ENCODE results near the gene GOLGA6L26. TPM values are rescaled to one million over a fixed set of nuclear protein-coding genes. Genes with fewer than 3 reads are reported as not detected.
"Not testable (repeated sequence)": the region's sequence is repeated elsewhere in the genome, so short reads cannot be mapped to it uniquely, and the experiment has no call there.

GOLGA6L26 gene
- total RNA-seq, 1 experiment from 2014 or later: not detected

GRCh38 chr15:23372284-23372683, 38.3 kb upstream of the GOLGA6L26 start:
- H3K4me3 ChIP-seq (ENCODE audit: low read depth, low read length, poor library complexity, severe bottlenecking): no peak overlapping the region
- ChIA-PET POLR2A (ENCODE audit: low non-redundant PET) (no interaction called here), CTCF (no interaction called here)
- no peaks in the 10 kb centered on the region for H3K4me1 ChIP-seq (ENCODE audit: insufficient read depth, low read length, poor library complexity, severe bottlenecking)
- TF ChIP-seq EZH2 (IDR thresholded peaks at IDR 0.05; ENCODE audit: borderline replicate concordance, low read depth, low read length, poor library complexity, severe bottlenecking): no peak
- BruUV-seq (replicated peaks): no TSS peak
- no peaks in the 10 kb centered on the region for H3K9me3 ChIP-seq (ENCODE audit: low read depth, low read length, poor library complexity, severe bottlenecking)
- no peaks in the 10 kb centered on the region for H3K36me3 ChIP-seq (ENCODE audit: insufficient read depth, low read length, poor library complexity, severe bottlenecking)
- peak; percentile 39 for DNase-seq (ENCODE audit: low spot score)
- intact Hi-C loops (cut with micrococcal nuclease; ENCODE audit: unreplicated experiment): no loop called here
- H3K27ac ChIP-seq (ENCODE audit: low read depth, low read length, poor library complexity, severe bottlenecking): no peak overlapping the region
- peaks cover 14% of the 10 kb centered on the region for H3K27me3 ChIP-seq (replicated peaks; ENCODE audit: insufficient read depth, low read depth, low read length, poor library complexity)

- H3K36me3 ChIP-seq (ENCODE audit: insufficient read depth, low read length, poor library complexity, severe bottlenecking); intact Hi-C loops (cut with micrococcal nuclease; ENCODE audit: unreplicated experiment); H3K9me3 ChIP-seq (ENCODE audit: low read depth, low read length, poor library complexity, severe bottlenecking); H3K4me3 ChIP-seq (ENCODE audit: low read depth, low read length, poor library complexity, severe bottlenecking); CTCF ChIA-PET; BruUV-seq (replicated peaks); DNase-seq (ENCODE audit: low spot score); POLR2A ChIA-PET (ENCODE audit: low non-redundant PET); H3K27ac ChIP-seq (ENCODE audit: low read depth, low read length, poor library complexity, severe bottlenecking); H3K4me1 ChIP-seq (ENCODE audit: insufficient read depth, low read length, poor library complexity, severe bottlenecking): not testable (repeated sequence)
- peaks cover 12% of the 10 kb centered on the region for H3K27me3 ChIP-seq (replicated peaks; ENCODE audit: insufficient read depth, low read depth, low read length, poor library complexity)
These were observed 37.9 kb upstream of the GOLGA6L26 start for GRCh38 chr15:23371868-23372267.

- POLR2A ChIA-PET (ENCODE audit: low non-redundant PET); intact Hi-C loops (cut with micrococcal nuclease; ENCODE audit: unreplicated experiment); H3K36me3 ChIP-seq (ENCODE audit: insufficient read depth, low read length, poor library complexity, severe bottlenecking): not testable (repeated sequence)
These were observed 37.1 kb upstream of the GOLGA6L26 start for GRCh38 chr15:23371134-23371533.

GRCh38 chr15:23370578-23370977, 36.6 kb upstream of the GOLGA6L26 start:
- no peak for DNase-seq (ENCODE audit: low spot score)
- Histone ChIP-seq H3K9me3 (ENCODE audit: low read depth, low read length, poor library complexity, severe bottlenecking) (no peaks in the 10 kb centered on the region), H3K4me3 (ENCODE audit: low read depth, low read length, poor library complexity, severe bottlenecking) (no peak overlapping the region), H3K36me3 (ENCODE audit: insufficient read depth, low read length, poor library complexity, severe bottlenecking) (no peaks in the 10 kb centered on the region), H3K27ac (ENCODE audit: low read depth, low read length, poor library complexity, severe bottlenecking) (no peak overlapping the region), H3K4me1 (ENCODE audit: insufficient read depth, low read length, poor library complexity, severe bottlenecking) (no peaks in the 10 kb centered on the region), H3K27me3 (replicated peaks; ENCODE audit: insufficient read depth, low read depth, low read length, poor library complexity) (peaks cover 3% of the 10 kb centered on the region)
- TF ChIP-seq EZH2 (IDR thresholded peaks at IDR 0.05; ENCODE audit: borderline replicate concordance, low read depth, low read length, poor library complexity, severe bottlenecking): no peak
- TF ChIP-seq, protein P1, sequence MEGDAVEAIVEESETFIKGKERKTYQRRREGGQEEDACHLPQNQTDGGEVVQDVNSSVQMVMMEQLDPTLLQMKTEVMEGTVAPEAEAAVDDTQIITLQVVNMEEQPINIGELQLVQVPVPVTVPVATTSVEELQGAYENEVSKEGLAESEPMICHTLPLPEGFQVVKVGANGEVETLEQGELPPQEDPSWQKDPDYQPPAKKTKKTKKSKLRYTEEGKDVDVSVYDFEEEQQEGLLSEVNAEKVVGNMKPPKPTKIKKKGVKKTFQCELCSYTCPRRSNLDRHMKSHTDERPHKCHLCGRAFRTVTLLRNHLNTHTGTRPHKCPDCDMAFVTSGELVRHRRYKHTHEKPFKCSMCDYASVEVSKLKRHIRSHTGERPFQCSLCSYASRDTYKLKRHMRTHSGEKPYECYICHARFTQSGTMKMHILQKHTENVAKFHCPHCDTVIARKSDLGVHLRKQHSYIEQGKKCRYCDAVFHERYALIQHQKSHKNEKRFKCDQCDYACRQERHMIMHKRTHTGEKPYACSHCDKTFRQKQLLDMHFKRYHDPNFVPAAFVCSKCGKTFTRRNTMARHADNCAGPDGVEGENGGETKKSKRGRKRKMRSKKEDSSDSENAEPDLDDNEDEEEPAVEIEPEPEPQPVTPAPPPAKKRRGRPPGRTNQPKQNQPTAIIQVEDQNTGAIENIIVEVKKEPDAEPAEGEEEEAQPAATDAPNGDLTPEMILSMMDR (conservative IDR thresholded peaks at IDR 0.05; ENCODE audit: low read depth, low read length): no peak
- intact Hi-C loops (cut with micrococcal nuclease; ENCODE audit: unreplicated experiment): no loop called here
- BruUV-seq (replicated peaks): no TSS peak
- CTCF ChIA-PET: no interaction called here
- POLR2A ChIA-PET (ENCODE audit: low non-redundant PET): no interaction called here

More at GRCh38 chr15:23371134-23371533, 37.1 kb upstream of the GOLGA6L26 start:
- H3K4me3 ChIP-seq (ENCODE audit: low read depth, low read length, poor library complexity, severe bottlenecking); H3K27me3 ChIP-seq (replicated peaks; ENCODE audit: insufficient read depth, low read depth, low read length, poor library complexity); H3K4me1 ChIP-seq (ENCODE audit: insufficient read depth, low read length, poor library complexity, severe bottlenecking); H3K27ac ChIP-seq (ENCODE audit: low read depth, low read length, poor library complexity, severe bottlenecking); DNase-seq (ENCODE audit: low spot score); CTCF ChIA-PET; H3K9me3 ChIP-seq (ENCODE audit: low read depth, low read length, poor library complexity, severe bottlenecking); BruUV-seq (replicated peaks): not testable (repeated sequence)

GRCh38 chr15:23364261-23364660, 30.3 kb upstream of the GOLGA6L26 start:
- H3K27me3 ChIP-seq (replicated peaks; ENCODE audit: insufficient read depth, low read depth, low read length, poor library complexity); H3K27ac ChIP-seq (ENCODE audit: low read depth, low read length, poor library complexity, severe bottlenecking); POLR2A ChIA-PET (ENCODE audit: low non-redundant PET); DNase-seq (ENCODE audit: low spot score); H3K4me3 ChIP-seq (ENCODE audit: low read depth, low read length, poor library complexity, severe bottlenecking); H3K9me3 ChIP-seq (ENCODE audit: low read depth, low read length, poor library complexity, severe bottlenecking); H3K36me3 ChIP-seq (ENCODE audit: insufficient read depth, low read length, poor library complexity, severe bottlenecking); H3K4me1 ChIP-seq (ENCODE audit: insufficient read depth, low read length, poor library complexity, severe bottlenecking); intact Hi-C loops (cut with micrococcal nuclease; ENCODE audit: unreplicated experiment); BruUV-seq (replicated peaks); CTCF ChIA-PET: not testable (repeated sequence)

DNA sequence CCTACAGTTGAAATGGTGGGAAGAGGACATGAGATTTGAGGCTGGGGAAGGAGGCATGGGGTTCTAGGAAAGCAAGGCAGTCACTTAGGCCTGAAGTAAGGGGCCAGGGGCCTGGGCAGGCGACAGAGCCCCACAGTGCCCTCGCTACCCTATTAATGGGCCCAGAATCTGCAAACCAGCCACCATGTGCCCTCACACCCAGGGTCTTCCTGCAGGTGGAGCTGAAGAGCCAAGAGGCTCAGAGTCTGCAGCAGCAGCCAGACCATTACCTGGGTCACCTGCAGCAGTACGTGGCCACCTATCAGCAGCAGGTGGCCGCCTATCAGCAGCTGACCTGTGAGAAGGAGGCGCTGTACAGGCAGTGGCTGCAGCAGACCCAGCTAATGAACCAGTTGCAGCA, 28.6 kb upstream of the GOLGA6L26 start:
- H3K9me3 ChIP-seq (ENCODE audit: low read depth, low read length, poor library complexity, severe bottlenecking); H3K27ac ChIP-seq (ENCODE audit: low read depth, low read length, poor library complexity, severe bottlenecking); DNase-seq (ENCODE audit: low spot score); H3K36me3 ChIP-seq (ENCODE audit: insufficient read depth, low read length, poor library complexity, severe bottlenecking); BruUV-seq (replicated peaks); H3K4me1 ChIP-seq (ENCODE audit: insufficient read depth, low read length, poor library complexity, severe bottlenecking); POLR2A ChIA-PET (ENCODE audit: low non-redundant PET); CTCF ChIA-PET; H3K27me3 ChIP-seq (replicated peaks; ENCODE audit: insufficient read depth, low read depth, low read length, poor library complexity); intact Hi-C loops (cut with micrococcal nuclease; ENCODE audit: unreplicated experiment); H3K4me3 ChIP-seq (ENCODE audit: low read depth, low read length, poor library complexity, severe bottlenecking): not testable (repeated sequence)

GRCh38 chr15:23354448-23354847, 20.5 kb upstream of the GOLGA6L26 start, which contains the start of gene GOLGA8S:
GOLGA8S (plus strand) TSS chr15:23354748; CDS start chr15:23354810, 62 bp downstream.
- H3K4me3 ChIP-seq (ENCODE audit: low read depth, low read length, poor library complexity, severe bottlenecking); POLR2A ChIA-PET (ENCODE audit: low non-redundant PET); H3K4me1 ChIP-seq (ENCODE audit: insufficient read depth, low read length, poor library complexity, severe bottlenecking); DNase-seq (ENCODE audit: low spot score); H3K27me3 ChIP-seq (replicated peaks; ENCODE audit: insufficient read depth, low read depth, low read length, poor library complexity); H3K9me3 ChIP-seq (ENCODE audit: low read depth, low read length, poor library complexity, severe bottlenecking); intact Hi-C loops (cut with micrococcal nuclease; ENCODE audit: unreplicated experiment); H3K27ac ChIP-seq (ENCODE audit: low read depth, low read length, poor library complexity, severe bottlenecking); H3K36me3 ChIP-seq (ENCODE audit: insufficient read depth, low read length, poor library complexity, severe bottlenecking); CTCF ChIA-PET; BruUV-seq (replicated peaks): not testable (repeated sequence)

Measured in A673 (cell line).